HG02840 (cell line): ENCODE results near the gene SCRN1.

Source experiments
- ATAC-seq: cut with Tn5 transposase; IDR thresholded peaks from one replicate; pipeline ENCODE4 v1.9.1; 2021; ENCODE audit warnings: mild to moderate bottlenecking, moderate library complexity, moderate number of reproducible peaks; ENCODE audit not compliant: unreplicated experiment, low FRiP score

Gene SCRN1, protein sequence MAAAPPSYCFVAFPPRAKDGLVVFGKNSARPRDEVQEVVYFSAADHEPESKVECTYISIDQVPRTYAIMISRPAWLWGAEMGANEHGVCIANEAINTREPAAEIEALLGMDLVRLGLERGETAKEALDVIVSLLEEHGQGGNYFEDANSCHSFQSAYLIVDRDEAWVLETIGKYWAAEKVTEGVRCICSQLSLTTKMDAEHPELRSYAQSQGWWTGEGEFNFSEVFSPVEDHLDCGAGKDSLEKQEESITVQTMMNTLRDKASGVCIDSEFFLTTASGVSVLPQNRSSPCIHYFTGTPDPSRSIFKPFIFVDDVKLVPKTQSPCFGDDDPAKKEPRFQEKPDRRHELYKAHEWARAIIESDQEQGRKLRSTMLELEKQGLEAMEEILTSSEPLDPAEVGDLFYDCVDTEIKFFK

DNA sequence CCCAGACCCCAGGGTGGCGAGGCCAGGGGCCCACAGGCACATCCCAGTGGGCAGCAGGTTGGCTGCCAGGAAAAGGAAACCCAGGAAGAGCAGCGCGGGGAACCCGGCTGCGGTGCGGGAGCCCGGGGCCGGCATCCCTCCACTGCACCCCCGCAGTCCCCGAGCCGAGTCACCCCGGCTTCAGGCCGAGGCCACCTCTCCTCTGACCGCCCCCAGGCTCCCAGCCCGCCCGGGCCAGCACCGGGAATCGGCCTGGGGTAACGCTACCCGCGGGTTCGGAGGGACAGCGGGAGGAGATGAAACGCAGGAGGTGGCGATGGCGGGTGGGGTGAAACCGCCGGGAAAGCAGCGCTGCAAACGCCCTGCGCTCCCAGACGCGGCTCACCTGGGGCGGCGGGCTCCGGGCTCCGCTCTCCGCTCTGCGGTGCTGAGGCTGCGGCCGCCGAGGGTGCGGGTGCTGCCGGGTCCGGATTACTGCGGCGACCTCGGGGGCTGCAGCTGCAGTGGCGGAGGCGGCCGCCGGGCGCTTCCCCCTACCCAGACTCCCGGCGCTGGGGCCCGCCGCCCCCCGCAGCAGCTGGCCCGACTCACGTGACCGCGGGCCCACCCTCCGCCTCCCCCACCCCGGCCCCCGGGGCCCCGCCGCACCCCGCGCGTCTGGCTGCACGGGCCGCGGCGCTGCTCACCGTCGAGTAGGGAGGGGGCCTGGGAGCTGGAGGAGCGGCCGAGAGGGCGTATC, at the start of gene SCRN1:
Gene SCRN1 (minus strand): TSS at position 545 of the 739 bp plus-strand sequence. CDS start 20,734 bp downstream, outside the sequence.
- peak; percentile 32 for ATAC-seq

DNA sequence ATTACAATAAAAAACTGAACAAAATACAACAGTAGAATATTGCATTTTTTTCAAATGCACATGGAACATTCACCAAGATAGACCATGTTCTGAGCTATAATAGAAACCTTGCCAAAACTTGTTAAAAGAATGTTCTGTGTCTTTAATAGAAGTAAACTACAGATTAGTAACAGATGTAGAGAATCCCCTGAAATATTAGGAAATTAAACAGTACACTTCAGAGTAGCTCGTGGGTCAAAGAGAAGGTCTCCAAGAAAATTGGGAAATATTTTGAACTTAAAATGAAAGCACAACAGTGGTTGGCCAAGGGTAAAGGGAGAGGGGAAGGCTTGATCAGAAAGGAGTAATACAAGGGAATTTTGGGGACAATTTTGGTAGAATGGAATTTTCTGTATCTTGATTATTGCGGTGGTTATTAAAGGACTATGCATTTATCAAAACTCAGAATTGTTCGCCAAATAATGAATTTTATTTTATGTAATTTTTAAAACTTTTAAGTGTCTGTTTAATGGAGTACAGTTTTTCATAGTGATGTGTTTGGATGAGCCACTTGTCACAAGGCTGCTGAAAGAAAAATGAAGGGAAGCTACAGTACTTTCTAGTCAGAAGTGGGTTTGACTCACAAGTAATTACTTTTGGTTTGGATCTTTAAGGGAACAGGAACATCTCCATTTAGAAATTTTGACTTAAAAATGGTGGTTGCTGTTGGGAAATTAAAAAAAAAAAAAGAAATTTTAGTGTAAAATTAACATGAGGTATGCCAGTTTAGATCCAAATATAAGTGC, 48.8 kb upstream of the SCRN1 start:
- ATAC-seq, result no peak

DNA sequence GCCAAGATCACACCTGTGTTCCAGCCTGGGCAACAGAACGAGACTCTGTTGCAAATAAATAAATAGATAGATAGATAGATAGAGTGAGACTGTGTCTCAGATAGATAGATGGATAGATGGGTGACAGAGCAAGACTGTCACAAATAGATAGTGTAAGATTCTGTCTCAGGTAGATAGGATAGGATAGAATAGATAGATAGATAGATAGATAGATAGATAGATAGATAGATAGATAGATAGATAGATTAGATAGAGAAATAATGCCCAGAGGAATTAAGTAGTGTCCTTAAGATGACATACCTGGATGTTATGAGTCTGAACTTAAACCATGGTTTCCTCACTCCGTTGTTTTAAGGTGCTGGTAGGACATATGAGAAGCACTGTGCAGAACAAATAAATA, 46.6 kb upstream of the SCRN1 start:
- no peak for ATAC-seq

DNA sequence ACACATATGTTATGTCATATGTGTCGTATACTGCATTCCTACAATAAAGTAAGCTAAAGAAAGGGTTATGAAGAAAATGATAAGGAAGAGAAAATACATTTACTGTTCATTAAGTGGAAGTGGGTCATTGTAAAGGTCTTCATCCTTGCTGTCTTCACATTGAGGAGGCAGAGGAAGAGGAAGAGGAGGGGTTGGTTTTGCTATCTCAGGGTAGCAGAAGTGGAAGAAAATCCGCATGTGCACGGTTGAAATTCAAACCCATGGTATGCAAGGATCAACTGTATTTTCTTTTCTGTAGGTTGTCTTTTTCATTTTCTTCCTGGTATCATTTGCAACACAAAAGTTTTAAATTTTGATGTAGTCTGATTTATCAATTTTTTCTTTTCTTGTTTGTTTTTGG, 44.9 kb upstream of the SCRN1 start:
- ATAC-seq, result no peak

DNA sequence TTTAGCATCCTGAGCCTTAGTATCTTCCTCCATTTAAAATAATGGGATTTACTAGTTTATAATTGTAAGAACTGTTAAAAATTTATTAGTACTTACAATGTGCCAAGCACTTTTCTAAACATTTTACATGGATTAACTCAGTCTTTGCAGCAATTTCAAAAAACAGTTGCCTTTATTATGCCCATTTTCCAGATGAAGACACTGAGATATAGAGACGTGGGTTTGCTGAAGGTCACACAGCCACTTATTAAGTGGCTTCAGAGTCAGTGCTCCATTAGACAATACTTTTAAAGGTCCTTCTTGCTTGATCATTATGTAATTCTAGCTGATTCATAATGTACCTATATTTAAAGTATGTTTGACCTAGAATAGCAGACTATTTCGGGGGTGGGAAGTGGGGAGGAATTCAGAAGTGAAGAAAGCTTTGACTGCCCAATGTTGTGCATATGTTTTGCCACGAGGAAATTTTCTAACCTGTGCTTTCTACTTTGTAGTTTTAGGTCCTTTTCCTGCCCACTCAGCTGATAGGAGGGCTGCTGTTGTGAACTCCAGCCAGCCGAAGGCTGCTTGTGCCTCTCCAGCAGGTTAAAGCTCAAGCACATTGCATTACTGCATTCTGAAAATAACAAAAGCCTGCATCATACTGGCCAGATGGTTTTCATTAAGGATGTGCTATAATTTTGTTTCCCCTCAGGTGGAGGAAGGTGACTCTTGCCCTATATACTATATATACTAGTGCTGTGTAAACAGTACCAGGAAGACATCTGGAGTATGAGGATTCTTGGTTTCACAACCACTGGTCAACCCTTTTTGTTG, 42.9 kb upstream of the SCRN1 start:
- no peak for ATAC-seq

DNA sequence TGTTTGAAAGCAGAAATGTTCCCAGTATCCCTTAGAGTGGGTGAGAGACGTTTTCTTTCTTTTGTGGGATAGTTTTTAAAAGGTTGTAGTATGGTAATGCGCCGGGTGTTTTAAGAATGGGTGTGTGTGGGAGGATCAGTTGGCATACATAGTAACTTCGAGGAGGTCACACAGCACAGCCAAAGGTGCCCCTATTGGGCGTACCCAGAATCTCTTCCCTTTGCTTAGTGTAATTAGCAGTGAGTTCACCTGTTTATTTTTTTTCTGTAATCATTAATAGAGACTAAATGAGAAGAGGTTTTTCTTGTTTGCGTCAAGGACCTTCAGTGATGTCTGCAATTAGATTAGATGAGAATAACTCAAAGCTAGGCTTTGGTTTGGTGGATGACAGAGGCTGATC, 40.1 kb upstream of the SCRN1 start:
- ATAC-seq, result no peak

DNA sequence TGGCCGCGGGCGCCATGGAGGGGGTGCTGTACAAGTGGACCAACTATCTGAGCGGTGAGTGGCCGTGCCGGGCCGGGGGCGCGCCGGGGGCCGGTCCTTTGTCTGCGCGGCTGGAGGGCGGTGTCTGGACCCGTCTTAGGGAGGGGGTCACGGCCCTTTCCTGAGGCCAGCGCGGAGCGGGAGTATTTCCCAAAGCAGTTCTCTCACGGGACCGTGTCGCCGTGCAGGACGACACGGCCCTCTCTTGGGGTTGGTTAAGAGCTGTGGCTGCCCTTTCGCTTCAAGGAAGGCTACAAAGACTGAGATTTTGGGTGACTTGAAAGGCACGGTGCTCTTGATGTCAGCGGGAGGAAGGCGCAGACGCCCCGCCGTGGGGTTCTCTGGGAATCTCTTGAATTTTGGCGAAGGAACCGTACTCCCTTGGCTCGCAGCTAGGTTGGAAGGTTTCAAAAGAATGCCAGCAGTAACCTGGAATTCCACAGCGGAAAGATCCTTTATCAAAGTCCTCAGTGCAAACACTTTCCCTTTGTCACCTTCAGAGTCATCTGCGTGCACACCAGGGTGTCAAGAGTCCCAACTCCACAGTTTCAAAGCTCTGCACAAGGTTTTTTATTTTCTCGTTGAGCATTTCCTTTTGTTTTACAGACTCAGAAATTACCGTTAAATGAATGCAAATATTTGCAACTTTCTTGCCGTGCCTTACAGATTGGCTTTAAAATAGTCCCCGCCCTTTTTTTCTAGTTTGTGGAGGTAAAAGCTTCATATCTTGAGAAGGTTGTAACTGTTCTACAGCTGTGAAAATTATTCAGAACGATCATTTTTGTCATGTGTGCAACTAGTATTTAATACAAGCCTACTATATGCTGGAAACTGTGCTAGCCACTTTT, 39.4 kb upstream of the SCRN1 start:
- peak; percentile 9 for ATAC-seq

DNA sequence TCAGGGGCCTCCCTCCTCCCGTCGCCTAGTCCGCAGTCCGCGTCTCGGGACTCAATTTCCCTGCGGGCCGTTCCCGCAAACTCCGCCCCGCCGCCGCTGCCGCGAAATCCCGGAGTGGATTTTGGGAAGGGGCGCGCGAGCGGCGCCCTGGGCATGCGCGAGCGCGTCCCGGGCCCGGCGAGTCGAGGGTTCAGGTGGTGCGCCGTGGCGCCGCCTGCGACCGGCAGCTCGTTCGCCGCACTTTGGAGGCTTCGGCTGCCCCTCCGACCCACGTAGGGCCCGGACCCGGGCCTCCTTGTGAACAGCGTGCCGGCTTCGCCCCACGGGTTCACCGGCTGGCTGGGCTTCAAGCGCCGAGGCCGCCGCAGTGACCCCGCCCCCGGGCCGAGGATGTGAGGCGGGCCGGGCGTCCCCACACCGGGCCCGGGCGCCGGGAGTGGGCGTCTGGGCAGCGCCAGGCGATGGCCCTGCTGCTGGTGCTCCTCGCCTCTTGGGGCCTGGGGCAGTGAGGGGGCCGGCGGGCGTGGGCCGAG, 38.7 kb upstream of the SCRN1 start, which contains the start of gene PLEKHA8:
Gene PLEKHA8 (plus strand): TSS at position 197 of the 533 bp plus-strand sequence. CDS start 351 bp downstream, outside the sequence.
- ATAC-seq, result peak; percentile 45

DNA sequence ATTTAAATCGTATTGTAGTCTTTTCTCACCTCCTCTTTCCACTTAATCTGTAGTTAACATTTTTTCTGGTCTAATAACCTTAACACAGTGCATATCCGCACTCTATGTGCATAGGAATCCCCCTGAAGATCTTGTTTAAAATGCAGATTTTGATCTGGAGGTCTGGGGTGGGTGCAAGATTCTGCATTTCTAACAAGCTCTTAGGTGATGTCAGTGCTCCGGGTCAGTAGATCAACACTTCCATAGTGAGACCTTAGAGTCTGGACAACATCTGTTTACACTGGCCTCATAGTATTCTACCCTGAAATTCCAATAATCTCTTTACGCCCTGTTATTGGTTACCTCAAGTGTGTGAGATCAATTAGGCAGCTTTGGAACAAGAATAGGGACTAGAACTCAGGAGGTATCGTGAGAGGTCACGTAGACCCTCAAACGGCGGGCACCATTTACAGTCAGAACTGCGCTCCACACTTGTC, 38.2 kb upstream of the SCRN1 start:
- peak; percentile 2 for ATAC-seq

DNA sequence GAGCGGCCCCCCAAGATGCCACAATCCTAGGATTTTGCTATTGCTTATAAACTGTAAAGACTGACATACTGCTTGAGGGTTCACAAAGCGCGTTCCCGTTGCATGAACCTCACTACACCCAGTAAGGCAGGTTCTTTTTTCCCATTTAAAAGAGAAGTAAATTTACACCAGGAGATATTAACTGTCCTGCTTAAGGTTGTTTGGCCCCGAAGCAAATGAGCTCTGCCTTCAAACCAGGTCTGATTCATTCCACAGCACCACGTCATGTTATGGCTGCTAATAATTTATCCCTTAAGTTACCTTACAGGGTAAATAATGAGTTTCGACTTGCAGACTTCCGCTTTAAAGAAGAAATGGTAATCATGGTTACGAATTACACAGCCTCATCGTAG, 37.5 kb upstream of the SCRN1 start:
- peak; percentile 17 for ATAC-seq

DNA sequence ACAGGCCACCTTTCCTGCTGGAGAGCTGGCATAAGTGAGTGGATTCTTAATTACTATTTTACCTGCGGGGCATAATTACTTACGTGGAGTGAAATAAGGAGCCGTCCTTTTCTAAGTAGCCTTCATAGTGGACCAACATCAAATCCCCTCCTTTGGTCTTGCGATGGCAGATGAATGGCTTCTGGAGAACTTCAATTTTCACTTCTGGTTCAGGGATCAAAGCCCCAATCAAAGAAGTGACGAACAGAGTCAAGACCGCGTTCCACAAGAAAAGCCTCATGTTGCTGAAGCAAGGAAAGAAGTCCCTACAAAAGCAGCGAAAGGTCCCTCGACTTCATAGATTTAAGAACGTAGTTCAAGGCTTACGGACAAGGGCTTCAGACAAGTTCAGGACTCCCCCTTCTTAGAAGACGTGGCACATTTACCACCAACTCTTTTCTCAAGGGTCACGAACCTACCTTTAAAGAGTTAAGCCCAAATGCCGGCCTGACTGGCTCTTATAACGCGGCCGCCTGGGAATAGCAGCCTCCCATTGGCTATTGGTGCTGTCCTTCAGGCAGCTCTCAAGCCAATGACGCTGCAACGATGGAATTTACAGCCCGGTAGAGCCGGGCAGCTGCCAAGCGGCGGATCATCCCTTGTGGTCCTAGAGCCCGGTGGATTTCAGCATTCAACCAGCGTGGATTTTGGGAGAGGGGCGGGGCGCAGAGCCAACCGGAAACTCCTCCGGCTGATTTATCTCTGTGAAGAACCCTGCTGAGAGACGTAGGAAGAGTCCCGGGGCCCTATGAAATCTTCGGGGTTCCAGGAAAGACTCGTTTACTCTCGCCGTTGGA, 36.8 kb upstream of the SCRN1 start, which contains the start of gene FKBP14:
Gene FKBP14 (minus strand): TSS at position 474 of the 836 bp plus-strand sequence. CDS start 194 bp downstream, at position 280.
- ATAC-seq, result peak; percentile 76

DNA sequence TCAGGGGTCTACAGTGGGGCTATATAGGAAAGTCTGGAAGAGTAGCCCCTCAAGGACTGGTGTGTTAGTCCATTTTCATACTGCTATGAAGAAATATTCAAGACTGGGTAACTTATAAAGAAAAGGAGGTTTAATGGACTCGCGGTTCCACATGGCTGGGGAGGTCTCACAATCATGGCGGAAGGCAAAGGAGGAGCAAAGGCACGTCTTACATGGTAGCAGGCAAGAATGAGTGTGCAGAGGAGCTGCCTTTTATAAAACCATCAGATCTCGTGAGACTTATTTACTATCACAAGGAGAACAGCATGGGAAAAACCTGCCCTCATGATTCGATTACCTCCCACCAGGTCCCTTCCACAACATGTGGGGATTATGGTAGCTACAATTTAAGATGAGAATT, 33.9 kb upstream of the SCRN1 start:
- no peak for ATAC-seq

DNA sequence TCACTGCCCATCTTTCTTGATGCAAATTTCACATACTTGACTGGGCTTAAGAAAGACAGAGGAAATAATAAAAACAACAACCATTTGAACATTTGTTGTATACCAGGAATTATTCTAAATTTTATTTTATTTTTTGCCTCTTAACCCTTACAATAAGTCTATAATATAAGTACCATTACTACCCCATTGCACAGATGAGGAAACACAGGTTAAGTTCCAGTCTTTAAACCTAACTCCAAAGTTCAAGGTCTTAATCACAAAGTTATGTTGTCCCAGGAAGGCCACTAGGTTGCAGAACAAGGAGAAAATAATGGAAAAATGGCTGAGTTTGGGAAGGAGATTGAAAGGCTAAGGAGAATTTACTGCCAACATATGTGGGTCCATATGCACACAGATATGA, 33.4 kb upstream of the SCRN1 start:
- no peak for ATAC-seq

DNA sequence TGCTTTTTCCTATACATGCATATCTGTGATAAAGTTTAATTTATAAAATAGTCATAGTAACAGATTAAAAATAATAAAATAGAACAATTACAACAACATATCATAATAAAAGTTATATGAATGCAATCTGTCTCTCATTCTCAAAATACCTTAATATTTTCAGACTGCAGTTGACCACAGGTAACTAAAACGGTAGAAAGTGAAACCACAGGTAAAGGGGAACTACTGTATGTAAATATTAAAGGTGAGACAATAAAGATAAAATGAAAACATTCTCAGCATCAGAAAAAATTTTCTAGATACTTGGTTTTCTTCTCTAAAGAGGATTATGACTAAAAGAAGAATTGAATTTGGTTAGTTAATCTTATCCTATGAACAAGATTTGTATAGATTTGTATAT, 30.9 kb upstream of the SCRN1 start:
- ATAC-seq, result no peak

DNA sequence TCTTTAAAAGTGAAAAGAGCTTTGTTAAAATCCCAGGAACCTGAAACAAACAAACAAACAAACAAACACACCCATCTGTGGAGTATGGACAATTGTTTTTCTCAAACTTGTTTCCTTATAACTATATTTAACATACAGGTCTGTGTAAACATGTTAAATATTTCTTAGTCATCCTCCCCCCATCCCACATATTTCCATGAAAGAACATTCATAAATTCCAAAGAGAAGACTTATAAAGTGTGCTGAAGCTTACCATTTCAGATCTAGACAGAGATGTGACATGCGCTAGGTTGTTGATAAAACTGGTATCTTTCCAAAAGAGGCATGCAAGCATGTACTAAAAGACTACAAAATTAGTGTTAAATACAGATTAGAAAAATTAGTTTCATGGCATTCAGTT, 30.4 kb upstream of the SCRN1 start:
- ATAC-seq, result no peak

DNA sequence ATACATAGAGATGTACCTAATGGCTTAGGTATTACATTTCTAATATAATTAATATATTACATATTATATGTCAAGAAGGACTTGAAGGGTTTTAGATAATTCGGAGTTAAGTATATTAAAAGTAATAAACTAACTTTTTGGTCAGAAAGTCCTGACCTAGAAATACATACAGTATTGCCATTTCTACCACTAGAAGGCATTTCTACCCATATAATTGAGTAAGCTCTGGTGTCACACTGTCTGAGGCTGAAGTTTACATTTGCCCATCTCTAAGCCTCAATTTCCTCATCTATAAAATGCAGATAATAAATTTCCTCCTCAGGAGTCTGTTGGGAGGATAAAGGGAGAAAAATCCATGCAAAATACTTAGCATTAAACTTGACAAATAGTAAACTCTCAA, 29.8 kb upstream of the SCRN1 start:
- no peak for ATAC-seq

DNA sequence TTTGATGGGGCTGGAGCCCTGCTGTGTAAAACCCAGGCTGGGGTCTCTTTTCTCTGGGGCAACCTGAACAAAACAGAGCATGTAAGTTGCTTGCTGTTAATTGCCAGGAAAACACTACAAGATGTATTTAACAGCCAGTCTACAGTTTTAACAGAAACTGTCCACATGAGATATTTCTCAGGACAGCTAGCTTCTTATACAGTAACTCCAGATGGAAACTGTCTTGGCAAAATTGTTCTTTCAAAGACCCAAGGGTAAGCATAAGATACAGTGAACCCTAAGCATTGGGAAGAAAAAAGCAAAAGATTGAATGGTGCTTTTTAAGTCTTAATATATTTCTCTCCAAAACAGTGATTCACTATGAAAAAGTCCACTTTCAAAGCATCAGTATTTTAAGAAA, 28.9 kb upstream of the SCRN1 start:
- ATAC-seq, result no peak

DNA sequence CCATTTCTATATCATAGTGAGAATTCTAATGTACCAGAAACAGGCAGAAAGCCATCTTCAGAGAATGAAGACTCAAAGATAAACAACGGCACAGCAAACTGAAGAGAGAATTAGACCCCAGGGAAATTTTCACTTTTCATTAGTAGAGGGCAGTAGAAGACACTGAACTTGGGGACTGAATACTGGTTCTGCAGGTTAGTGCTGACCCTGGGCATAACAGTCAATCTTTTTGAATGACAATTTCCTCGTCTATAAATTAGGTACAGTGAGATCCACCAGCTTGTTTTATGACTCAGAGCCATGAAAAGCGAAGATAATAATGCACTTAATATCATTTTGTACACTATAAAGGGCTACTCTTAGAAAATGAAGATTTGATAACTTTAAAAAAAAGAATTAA, 23.2 kb upstream of the SCRN1 start:
- ATAC-seq, result no peak
